Mucosa of stomach (tissue), 1 donor: Measurements from ENCODE around the gene RCE1.

Experiments
- H3K27me3 ChIP-seq: one replicate; pipeline ENCODE4 v1.7.0; 2013; ENCODE audit warnings: mild to moderate bottlenecking, low read length; ENCODE audit not compliant: control insufficient read depth, insufficient read depth
- H3K36me3 ChIP-seq: one replicate; pipeline ENCODE4 v1.7.0; 2013; ENCODE audit warnings: low read length; ENCODE audit not compliant: control insufficient read depth, insufficient read depth
- H3K4me1 ChIP-seq: one replicate; pipeline ENCODE4 v1.7.0; 2013; ENCODE audit warnings: mild to moderate bottlenecking, low read length; ENCODE audit not compliant: control insufficient read depth, insufficient read depth
- H3K4me3 ChIP-seq: one replicate; pipeline ENCODE4 v1.7.0; 2013; ENCODE audit warnings: low read length
- H3K9ac ChIP-seq: one replicate; pipeline ENCODE4 v1.7.0; 2013; ENCODE audit warnings: mild to moderate bottlenecking, low read length, moderate library complexity
- H3K9me3 ChIP-seq: one replicate; pipeline ENCODE4 v1.7.0; 2013; ENCODE audit warnings: mild to moderate bottlenecking, low read length, moderate library complexity; ENCODE audit not compliant: control insufficient read depth
- donor health status: Pancreatic carcinoma.

The RCE1 gene

GRCh38 chr11:66861038-66861773, 18.0 kb downstream of the RCE1 start:
- Histone ChIP-seq H3K4me1 (peaks cover 8% of the 10 kb centered on the region), H3K4me3 (no peak overlapping the region)

GRCh38 chr11:66861774-66862558, 18.7 kb downstream of the RCE1 start:
- Histone ChIP-seq H3K27me3 (no peaks in the 10 kb centered on the region), H3K9ac (no peak overlapping the region), H3K9me3 (no peaks in the 10 kb centered on the region), H3K4me1 (peaks cover 8% of the 10 kb centered on the region), H3K36me3 (no peaks in the 10 kb centered on the region), H3K4me3 (no peak overlapping the region)

More at GRCh38 chr11:66861038-66861773, 18.0 kb downstream of the RCE1 start:
- Histone ChIP-seq H3K27me3 (no peaks in the 10 kb centered on the region), H3K36me3 (no peaks in the 10 kb centered on the region), H3K9me3 (no peaks in the 10 kb centered on the region), H3K9ac (no peak overlapping the region)

- Histone ChIP-seq H3K36me3 (no peaks in the 10 kb centered on the region), H3K9ac (no peak overlapping the region), H3K4me3 (no peak overlapping the region), H3K4me1 (peaks cover 8% of the 10 kb centered on the region), H3K27me3 (no peaks in the 10 kb centered on the region), H3K9me3 (no peaks in the 10 kb centered on the region)
Observed at GRCh38 chr11:66862559-66863037, 19.4 kb downstream of the RCE1 start.

- H3K4me1 ChIP-seq: peaks cover 8% of the 10 kb centered on the region
Observed at GRCh38 chr11:66863428-66864125, 20.3 kb downstream of the RCE1 start.

GRCh38 chr11:66864172-66864901, 21.1 kb downstream of the RCE1 start:
- Histone ChIP-seq H3K9me3 (no peaks in the 10 kb centered on the region), H3K36me3 (no peaks in the 10 kb centered on the region), H3K9ac (no peak overlapping the region), H3K4me3 (no peak overlapping the region), H3K4me1 (peaks cover 12% of the 10 kb centered on the region), H3K27me3 (no peaks in the 10 kb centered on the region)

More at GRCh38 chr11:66863428-66864125, 20.3 kb downstream of the RCE1 start:
- Histone ChIP-seq H3K4me3 (no peak overlapping the region), H3K36me3 (no peaks in the 10 kb centered on the region), H3K9ac (no peak overlapping the region), H3K27me3 (no peaks in the 10 kb centered on the region), H3K9me3 (no peaks in the 10 kb centered on the region)

- no peak overlapping the region for H3K4me3 ChIP-seq
- peaks cover 8% of the 10 kb centered on the region for H3K4me1 ChIP-seq
- no peaks in the 10 kb centered on the region for H3K9me3 ChIP-seq
- H3K9ac ChIP-seq: no peak overlapping the region
- H3K27me3 ChIP-seq: no peaks in the 10 kb centered on the region
- H3K36me3 ChIP-seq: no peaks in the 10 kb centered on the region
Observed at GRCh38 chr11:66864924-66865697, 21.9 kb downstream of the RCE1 start.

- Histone ChIP-seq H3K9me3 (no peaks in the 10 kb centered on the region), H3K36me3 (no peaks in the 10 kb centered on the region), H3K9ac (no peak overlapping the region)
Observed at GRCh38 chr11:66866007-66866406, 22.8 kb downstream of the RCE1 start.

GRCh38 chr11:66866511-66866986, 23.3 kb downstream of the RCE1 start:
- Histone ChIP-seq H3K9me3 (no peaks in the 10 kb centered on the region), H3K9ac (no peak overlapping the region), H3K4me3 (no peak overlapping the region), H3K4me1 (peaks cover 8% of the 10 kb centered on the region), H3K36me3 (no peaks in the 10 kb centered on the region), H3K27me3 (no peaks in the 10 kb centered on the region)

More at GRCh38 chr11:66866007-66866406, 22.8 kb downstream of the RCE1 start:
- Histone ChIP-seq H3K4me3 (no peak overlapping the region), H3K4me1 (peaks cover 8% of the 10 kb centered on the region), H3K27me3 (no peaks in the 10 kb centered on the region)

- Histone ChIP-seq H3K27me3 (no peaks in the 10 kb centered on the region), H3K4me1 (peaks cover 8% of the 10 kb centered on the region), H3K4me3 (no peak overlapping the region), H3K9ac (no peak overlapping the region), H3K9me3 (no peaks in the 10 kb centered on the region), H3K36me3 (no peaks in the 10 kb centered on the region)
Observed at GRCh38 chr11:66867425-66868040, 24.3 kb downstream of the RCE1 start.

GRCh38 chr11:66868082-66868725, 25.0 kb downstream of the RCE1 start:
- no peaks in the 10 kb centered on the region for H3K9me3 ChIP-seq
- no peaks in the 10 kb centered on the region for H3K36me3 ChIP-seq
- no peaks in the 10 kb centered on the region for H3K27me3 ChIP-seq
- no peak overlapping the region for H3K4me3 ChIP-seq
- H3K9ac ChIP-seq: no peak overlapping the region
- H3K4me1 ChIP-seq: peaks cover 8% of the 10 kb centered on the region
